Testis (tissue), 2 donors: Measurements from ENCODE around the gene ARHGAP33.

Experiments
- POLR2A ChIP-seq: fragments of 450-650 bp; IDR thresholded peaks from one replicate; pipeline ENCODE4 v1.6.1; 2017; ENCODE audit warnings: antibody characterized with exemption, mild to moderate bottlenecking, moderate library complexity
- TF ChIP-seq, protein P1 (sequence below), 3 experiments: fragments of 450-650 bp in 2 of 3; fragments of 200-600 bp in 1 of 3; sonication (generic) in 1 of 3; IDR thresholded peaks; one replicate each; pipeline ENCODE4 v1.5.1; 2016 to 2019; ENCODE audit warnings: antibody characterized with exemption in 3 of 3, mild to moderate bottlenecking in 2 of 3, moderate library complexity in 1 of 3

DNA sequence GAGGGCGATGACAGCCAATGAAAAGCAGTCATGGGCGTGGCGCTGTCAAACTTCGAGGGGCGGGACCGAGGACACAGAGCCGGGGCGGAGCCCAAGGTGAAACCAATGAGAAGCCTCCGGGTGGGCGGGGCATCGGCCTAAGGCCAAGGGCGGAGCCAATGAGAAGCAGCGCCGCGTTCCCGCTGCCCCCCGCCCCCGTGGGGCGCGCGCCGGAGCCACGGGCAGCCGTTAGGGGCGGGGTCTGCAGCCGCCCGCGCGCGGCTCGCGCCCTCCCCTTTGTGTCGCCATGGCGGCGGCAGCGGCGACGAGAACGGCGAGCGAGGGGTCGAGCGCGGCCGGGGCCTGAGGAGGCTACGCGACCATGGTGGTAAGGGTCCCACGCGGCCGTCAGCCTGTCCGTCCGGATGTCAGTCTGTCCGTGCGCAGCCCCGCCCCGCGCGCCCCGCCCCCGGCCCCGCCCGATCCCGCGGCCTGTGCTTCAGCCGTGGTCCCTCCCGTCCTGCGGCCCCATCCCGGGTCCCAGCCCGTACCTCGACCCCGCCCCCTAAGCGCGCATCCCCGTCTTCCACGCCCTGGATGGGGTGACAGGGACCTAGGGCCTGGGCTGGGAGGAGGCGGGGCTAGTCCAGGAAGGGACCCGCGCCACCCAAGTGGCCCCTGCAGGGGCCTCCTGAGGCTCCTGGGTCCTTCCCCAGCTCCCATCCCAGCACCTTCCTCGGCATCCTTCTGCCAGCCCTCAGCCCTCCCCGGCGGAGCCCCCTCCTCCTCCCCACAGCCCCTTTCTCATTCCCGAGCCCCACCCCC, at the start of gene ARHGAP33:
- TF ChIP-seq, protein P1, sequence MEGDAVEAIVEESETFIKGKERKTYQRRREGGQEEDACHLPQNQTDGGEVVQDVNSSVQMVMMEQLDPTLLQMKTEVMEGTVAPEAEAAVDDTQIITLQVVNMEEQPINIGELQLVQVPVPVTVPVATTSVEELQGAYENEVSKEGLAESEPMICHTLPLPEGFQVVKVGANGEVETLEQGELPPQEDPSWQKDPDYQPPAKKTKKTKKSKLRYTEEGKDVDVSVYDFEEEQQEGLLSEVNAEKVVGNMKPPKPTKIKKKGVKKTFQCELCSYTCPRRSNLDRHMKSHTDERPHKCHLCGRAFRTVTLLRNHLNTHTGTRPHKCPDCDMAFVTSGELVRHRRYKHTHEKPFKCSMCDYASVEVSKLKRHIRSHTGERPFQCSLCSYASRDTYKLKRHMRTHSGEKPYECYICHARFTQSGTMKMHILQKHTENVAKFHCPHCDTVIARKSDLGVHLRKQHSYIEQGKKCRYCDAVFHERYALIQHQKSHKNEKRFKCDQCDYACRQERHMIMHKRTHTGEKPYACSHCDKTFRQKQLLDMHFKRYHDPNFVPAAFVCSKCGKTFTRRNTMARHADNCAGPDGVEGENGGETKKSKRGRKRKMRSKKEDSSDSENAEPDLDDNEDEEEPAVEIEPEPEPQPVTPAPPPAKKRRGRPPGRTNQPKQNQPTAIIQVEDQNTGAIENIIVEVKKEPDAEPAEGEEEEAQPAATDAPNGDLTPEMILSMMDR (IDR thresholded peaks at IDR 0.05): no peak
- TF ChIP-seq POLR2A: no peak
